CD4-positive, alpha-beta T cell treated with Interleukin-15 for 1 hour (primary cell): ENCODE results near the gene CIT.
"Not testable (repeated sequence)": the region's sequence is repeated elsewhere in the genome, so short reads cannot be mapped to it uniquely, and the experiment has no call there.

Source experiments
- DNase-seq: peaks from one replicate; pipeline ENCODE4 v3.0.0-alpha.2; 2020

The CIT gene, protein sequence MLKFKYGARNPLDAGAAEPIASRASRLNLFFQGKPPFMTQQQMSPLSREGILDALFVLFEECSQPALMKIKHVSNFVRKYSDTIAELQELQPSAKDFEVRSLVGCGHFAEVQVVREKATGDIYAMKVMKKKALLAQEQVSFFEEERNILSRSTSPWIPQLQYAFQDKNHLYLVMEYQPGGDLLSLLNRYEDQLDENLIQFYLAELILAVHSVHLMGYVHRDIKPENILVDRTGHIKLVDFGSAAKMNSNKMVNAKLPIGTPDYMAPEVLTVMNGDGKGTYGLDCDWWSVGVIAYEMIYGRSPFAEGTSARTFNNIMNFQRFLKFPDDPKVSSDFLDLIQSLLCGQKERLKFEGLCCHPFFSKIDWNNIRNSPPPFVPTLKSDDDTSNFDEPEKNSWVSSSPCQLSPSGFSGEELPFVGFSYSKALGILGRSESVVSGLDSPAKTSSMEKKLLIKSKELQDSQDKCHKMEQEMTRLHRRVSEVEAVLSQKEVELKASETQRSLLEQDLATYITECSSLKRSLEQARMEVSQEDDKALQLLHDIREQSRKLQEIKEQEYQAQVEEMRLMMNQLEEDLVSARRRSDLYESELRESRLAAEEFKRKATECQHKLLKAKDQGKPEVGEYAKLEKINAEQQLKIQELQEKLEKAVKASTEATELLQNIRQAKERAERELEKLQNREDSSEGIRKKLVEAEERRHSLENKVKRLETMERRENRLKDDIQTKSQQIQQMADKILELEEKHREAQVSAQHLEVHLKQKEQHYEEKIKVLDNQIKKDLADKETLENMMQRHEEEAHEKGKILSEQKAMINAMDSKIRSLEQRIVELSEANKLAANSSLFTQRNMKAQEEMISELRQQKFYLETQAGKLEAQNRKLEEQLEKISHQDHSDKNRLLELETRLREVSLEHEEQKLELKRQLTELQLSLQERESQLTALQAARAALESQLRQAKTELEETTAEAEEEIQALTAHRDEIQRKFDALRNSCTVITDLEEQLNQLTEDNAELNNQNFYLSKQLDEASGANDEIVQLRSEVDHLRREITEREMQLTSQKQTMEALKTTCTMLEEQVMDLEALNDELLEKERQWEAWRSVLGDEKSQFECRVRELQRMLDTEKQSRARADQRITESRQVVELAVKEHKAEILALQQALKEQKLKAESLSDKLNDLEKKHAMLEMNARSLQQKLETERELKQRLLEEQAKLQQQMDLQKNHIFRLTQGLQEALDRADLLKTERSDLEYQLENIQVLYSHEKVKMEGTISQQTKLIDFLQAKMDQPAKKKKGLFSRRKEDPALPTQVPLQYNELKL (N-terminal part only)

DNA sequence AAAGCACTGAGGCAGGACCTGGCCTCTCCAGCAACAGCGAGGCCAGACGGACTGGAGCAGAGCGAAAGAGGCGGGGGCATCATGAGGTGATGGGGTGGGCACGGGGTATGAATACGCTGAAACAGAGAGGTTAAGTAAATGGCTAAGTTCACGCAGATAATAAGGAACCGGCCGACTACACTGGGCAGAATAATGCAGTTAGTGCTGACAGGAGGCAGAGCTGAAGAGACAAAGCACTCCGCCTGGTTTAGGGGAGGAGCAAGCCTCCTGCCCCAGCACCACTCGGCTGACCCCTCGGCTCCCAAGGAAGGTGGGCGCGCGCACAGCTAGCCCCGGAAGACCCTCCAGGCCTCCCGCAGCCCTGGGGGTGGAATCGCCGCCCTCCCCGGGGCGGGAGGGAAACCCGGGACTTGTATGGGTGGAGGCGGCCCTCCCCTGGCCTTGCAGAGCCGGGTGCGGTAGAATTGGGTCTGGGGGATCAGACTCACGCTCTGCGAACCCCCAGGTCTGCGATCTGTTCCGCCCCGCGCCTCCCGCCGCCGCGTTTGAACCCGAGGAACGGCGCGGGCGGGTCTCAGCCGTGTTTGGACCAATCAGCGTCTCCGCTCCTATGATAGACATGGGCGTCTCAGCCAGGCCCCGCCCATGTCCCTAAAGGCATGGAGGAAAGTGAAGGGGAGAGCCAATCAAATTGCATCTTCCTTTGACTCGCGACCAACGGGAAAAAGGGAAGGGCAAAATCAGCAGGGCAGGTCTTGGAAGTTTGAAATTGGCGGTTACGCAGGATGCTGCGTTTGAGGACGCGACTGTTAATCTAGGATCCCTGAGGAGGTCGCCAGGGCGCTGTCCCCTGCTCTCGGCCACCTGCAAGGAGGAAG is at the start of gene CIT:
Gene CIT (minus strand): TSS at position 560 of the 878 bp plus-strand sequence. CDS start 1,152 bp downstream, outside the sequence.
- DNase-seq, result peak; percentile 90

DNA sequence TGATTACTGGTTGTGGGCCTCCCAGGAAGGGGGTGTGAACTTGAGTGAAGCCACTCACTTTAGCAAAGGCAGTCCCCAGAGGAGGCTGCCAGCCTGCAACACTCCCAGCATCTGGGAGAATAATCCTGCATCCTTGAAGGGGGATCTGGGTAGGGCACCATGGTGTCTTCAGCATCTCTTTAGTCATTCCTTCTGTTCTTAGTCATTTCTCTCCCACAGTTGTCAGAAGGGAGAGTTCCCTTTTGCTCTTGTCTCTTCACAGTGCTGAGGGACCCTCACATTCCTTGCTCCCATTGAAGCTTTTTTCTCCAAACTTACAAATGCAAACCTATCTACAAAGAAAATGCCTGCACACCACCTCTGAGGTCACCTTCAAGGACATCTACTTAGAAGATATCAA is 48.1 kb upstream of the CIT start:
- no peak for DNase-seq

DNA sequence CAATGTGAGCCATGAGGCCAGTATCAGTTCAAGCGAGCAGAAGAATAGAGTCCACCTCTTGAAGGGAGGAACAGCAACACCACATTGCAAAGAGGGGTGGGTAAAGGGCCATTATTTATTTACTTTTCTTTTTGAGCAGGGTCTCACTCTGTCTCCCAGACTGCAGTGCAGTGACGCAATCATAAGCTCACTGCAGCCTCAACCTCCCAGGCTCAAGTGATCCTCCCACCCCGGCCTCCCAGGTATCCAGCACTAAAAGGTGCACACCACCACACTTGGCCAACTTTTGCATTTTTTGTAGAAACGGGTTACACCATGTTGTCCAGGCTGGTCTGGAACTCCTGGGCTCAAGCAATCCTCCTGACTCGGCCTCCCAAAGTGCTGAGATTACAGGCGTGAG is 42.9 kb upstream of the CIT start:
- no peak for DNase-seq

DNA sequence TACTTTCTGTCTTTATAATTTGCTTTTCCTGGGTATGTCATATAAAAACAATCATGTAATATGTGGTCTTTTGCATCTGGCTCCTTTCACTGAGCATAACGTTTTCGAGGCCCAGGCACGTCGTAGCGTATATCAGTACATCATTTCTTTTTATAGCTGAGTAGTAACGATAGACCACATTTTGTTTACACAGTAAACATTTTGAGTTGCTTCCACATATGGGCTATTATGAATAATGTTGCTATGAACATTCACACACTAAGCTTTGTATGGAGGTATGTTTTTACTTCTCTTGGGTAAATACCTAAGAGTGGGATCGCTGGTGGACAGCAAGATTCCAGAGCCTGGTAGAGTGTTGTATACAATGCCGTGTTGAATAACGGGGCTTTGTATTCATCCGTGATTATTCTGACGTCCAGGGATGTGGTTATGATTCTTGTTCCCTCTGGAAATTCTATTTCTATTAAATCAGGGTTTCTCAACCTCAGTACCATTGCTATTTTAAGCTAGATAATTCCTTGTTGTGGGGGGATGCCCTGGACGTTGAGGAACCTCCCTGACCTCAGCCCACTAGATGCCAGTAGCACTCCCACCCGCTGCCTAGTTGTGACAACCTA is 38.9 kb upstream of the CIT start:
- DNase-seq, result no peak

DNA sequence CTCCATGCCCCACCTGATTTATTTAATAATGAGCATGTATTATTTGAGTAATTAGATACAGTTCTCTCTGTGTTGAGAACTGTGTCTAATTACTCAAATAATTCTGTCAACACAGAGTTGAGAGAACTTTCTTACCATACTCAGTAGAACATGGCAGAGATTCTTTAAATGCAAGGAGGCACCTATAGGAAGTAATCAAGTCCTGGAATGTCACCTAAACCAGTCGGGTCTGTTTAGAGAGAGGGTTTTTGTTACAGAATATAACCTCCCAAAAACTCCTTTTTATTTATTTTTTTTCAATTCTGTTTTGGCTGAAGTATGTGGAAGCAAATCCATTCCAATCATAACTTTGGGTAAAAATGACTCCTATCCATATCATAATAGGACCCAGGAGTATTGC is 37.5 kb upstream of the CIT start:
- DNase-seq, result no peak

DNA sequence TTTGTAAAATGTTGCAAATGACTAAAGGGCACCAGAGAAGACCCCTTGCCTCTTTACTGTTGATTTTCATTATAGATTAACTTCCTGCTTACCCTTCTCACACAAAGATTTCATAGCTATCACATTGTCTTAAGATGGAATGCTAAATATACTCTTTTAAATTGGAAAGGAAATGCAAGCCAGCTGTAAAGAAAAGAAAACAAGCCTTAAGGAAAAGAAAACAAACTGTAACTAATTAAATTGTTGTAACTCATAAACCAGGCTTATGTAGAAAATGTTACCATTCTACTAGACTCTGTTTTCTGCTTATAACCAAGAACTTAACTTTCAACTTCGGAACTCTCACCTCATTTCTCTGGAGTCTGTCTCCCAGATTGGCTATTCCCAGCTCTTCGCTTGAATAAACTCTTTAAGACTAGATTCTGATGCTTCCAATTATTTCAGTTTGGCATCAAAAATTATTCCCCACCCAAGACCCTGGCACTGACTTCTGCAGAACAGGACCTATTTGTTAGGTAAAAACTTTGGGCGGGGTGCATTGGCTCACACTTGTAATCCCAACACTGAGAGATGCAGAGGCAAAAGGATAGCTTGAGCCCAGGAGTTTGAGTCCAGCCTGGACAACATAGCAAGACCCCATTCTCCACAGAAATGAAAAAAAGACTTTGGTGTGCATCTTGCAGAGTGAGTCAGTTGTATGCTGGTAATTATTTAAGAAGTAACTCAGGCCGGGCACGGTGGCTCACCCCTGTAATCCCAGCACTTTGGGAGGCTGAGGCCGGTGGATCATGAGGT is 36.6 kb upstream of the CIT start:
- no peak for DNase-seq

DNA sequence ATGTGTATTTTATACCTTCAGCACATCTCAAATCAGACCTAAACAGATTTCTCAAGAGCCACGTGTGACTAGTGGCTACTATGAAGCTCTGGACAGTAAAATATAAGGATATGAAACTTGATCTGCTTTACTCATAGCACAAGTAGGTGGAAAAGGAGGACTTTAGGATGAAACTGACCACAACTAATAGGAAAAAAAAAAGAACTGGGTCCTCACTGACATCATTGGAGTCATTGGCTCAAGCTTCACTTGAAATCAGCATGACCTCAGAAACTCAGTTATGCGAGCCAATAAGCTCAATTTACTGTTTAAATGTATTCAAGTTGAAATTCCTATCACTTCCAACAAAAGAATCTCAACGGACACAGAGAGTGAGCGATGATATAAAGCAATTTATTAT is 34.1 kb upstream of the CIT start:
- no peak for DNase-seq

DNA sequence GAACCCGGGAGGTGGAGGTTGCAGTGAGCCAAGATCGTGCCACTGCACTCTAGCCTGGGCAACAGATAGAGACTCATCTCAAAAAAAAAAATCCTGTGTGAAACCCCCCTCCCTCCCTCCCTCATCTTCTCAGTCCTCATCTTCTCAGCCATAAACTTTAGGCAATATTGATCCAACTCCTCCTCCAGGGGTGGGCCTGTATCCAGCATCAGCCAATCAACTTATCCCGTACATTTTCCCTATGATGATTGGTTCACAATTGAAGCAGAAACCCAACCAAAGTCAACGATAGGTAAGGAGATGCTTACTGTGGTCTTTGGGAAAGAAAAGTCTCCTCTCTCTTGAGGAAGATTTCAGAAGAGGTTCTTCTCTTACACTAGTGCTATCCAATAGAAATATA is 33.5 kb upstream of the CIT start:
- no peak for DNase-seq

DNA sequence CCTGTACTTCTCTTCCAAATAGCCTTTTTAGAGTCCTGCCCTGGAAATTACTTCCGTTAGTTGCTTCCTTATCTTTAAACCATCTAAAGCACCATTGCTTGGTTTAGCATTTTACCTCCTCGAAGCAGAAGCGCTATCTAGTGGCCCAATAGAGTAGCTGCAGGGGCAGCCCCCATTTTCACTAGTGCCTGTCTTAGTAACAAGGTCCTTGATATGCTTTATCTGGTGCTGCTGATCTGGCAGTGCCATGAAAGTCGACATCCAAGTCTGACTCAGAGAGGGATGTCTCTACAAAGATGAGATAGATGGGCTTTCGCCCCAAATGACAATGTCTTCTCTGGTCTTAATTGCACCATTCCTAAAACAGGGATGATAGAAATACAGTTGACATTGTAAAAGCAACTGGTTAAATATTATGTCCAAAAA is 25.0 kb upstream of the CIT start:
- peak; percentile 60 for DNase-seq

DNA sequence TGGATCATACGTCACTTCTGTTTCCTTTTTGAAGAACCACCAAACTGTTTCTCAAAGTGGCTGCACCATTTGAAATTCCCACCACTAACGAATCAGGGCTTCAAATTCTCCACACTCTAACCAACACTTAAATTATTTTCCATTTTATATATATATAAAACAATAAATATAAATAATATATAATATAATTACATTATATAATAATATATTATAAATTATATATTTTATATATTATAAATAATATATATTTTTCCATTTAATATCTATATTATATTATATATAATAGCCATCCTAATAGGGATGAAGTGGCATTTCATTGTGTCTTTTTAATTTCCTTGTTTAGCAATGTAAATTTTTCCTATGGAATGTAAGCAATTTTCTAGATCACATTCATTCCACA is 24.6 kb upstream of the CIT start:
- no peak for DNase-seq

DNA sequence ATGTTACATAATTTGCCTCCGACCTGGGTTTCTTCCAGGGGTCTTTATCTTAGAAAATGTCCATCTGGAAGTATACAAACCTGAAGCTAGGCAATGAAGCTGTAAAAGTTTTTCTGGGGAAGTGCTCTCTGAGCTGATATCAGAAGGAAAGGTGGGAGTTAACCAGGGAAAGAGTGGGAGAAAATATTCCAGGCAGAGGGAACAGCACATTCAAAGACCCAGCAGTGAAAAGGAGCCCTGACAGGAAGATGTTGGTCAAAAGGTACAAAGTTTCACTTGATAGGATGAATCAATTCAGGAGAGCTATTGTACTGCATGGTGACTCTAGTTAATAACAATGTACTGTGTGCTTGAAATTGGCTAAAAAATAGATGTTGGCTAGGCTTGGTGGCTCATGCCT is 17.8 kb upstream of the CIT start:
- DNase-seq, result no peak

DNA sequence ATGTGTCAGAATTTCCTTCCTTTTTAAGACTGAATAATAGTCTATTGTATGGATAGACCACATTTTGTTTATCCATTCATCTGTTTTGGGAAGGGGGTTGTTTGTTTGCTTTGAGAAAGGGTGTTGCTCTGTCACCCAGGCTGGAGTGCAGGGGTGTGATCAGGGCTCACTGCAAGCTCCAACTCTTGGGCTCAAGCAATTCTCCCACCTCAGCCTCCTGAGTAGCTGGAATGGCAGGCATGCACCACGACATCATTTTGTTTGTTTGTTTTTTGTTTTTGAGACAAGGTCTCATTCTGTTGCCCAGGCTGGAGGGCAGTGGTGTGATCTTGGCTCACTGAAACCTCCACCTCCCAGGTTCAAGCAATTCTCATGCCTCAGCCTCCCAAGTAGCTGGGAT is 15.5 kb upstream of the CIT start:
- DNase-seq, result not testable (repeated sequence)

DNA sequence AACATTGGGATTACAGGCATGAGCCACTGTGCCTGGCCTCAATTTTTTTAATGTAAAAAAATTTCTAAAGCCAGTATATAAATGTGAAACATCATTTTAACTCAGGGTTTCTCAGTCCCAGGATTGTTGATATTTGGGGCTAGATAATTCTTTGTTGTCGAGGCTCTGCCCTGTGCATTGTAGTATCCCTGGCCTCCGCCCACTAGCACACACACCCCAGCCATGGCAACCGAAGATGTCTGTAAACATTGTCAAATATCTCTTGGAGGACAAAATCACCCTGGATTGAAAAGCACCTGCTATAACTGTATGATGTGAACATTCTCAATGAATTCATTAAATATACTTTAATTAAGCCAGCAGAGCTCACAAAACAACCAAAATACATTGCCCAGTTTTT is 8.4 kb upstream of the CIT start:
- DNase-seq, result no peak

DNA sequence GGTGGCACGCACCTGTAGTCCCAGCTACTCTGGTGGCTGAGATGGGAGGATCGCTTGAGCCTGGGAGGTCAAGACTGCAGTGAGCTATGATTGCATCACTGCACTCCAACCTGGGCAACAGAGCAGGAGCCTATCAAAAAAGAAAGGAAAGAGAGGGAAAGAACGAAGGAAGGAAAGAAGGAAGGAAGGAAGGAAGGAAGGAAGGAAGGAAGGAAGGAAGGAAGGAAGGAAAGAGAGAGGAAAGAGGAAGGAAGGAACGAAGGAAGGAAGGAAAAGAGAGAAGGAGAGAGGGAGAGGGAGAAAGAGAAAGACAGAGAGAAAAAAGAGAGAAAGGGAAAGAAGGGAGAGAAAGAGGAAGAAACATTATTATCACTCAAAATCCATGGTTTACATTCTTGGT is 6.7 kb upstream of the CIT start:
- not testable (repeated sequence) for DNase-seq

DNA sequence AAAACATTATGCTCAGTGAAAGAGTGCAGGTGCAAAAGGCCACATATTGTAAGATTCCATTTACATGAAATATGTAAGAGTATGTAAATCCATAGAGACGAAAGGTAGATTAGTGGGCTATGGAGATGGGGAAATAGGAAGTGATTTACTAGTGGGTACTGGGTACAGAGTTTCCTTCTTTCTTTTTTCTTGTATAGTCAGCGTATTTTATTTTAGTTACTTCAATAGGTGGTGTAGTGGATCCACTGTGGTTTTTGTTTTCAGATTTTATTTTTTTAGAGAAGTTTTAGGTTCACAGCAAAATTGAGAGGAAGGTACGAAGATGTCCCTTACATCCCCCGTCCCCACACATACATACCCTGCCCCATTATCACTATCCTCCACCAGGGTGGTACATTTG is 6.1 kb upstream of the CIT start:
- no peak for DNase-seq

DNA sequence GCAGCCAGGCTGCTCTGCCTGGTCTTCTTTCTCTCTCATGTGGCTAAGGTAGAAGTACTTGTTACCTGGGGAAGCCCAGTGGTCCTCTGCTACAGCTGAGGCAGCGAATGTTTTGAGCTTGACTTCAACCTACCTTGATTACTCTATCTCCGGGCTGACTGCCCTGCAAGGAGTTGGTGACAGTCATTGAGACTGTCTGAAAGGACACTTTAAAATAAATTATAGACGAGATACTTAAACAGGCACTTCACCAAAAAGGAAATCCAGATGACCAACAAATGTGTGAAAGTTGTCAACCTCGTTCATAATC is 474 bp upstream of the CIT start:
- no peak for DNase-seq

DNA sequence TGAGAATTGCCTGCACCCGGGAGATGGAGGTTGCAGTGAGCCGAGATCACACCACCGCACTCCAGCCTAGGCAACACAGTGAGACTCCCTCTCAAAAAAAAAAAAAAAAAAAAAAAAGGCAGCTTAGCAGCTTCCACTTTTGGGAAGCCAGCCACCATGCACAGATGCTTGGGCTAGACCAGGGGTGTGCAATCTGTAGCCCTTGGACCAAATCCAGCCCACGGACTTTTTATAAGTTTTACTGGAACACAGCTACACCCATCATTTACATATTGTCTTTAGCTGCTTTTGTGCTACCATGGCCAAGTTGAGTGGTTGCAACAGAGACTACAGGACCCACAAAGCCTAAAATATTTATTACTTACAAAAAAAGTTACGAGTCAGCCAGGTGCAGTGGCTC is 6.7 kb downstream of the CIT start:
- DNase-seq, result no peak

DNA sequence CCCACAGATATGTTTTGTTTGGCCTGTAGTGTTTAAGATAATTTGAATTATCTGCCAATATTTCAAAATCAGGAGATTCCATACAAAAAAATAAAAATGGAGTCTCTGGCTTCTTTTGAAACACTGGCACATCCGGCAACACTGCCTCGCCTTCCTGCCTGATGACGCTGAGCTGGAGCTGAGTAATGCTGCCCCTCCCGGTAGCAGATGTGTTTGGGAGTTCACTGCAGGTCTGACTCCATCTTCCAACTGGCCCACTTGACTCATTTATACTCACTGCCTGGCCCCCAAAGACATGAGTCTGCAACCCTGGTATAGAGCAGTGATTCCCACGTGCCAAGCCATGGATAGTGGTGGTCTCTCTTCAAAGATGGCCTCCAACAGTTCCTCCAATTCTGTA is 7.4 kb downstream of the CIT start:
- no peak for DNase-seq

DNA sequence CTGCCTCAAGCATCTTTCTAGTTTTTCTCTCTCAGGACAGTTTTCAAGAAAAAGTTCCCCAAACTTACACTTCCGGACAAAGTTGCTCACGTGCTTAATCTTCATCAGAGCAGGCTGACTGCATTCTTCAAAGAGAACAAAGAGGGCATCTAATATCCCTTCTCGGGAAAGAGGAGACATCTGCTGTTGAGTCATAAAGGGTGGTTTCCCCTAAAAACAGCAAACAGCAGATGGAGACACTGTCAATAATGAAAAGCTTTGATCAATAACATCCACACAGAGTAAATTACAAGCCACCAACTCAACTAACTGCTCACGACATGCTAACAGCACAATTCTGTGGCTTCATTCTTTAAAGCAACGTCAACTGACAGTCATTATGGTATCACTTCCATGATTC is 8.1 kb downstream of the CIT start:
- DNase-seq, result no peak

DNA sequence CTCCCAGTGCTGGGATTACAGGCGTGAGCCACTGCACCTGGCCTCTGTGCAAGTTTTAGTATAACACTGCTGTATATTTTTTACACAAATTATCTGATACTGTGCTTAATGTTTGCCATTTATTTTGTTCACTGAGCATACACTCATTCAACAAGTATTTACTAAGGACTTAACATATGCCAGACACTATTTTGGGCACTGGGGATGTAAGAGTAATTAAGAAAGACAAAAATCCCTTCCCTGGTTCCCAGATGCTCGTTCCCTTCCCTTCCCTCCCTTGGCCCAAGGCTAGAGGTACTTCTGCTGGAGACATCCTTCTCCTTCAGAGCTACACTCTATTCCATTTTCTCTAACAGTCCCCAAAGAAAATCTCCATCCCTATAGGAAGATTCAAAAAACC is 12.5 kb downstream of the CIT start:
- DNase-seq, result no peak

DNA sequence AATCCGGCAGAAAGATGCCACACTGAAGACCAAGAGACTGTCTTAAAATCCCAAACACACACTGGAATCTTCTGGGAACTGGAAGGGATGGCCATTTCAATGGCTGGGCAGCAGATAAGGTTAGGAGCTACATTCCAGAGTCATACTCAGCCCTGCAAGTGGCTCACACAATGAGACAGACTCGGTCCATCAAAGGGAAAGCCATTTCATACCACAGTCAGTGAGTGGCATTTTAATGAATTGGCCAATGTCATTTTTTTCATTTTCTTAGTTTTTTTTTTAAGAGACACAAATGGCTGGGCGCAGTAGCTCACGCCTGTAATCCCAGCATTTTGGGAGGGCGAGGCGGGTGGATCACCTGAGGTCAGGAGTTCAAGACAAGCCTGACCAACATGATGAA is 17.9 kb downstream of the CIT start:
- DNase-seq, result no peak
